OCI-M2 (cell line): ENCODE measurements around the gene DDX60.
"Not testable (repeated sequence)": the region's sequence is repeated elsewhere in the genome, so short reads cannot be mapped to it uniquely, and the experiment has no call there.

Source experiments
- DNase-seq: peaks from one replicate; lab custom pipeline; 2025; ENCODE audit not compliant: unreplicated experiment; lab: John Stamatoyannopoulos, UW

DDX60 gene

GRCh38 chr4:168213511-168213910 is 105.0 kb downstream of the DDX60 start:
- not testable (repeated sequence) for DNase-seq

GRCh38 chr4:168212656-168213055 is 105.9 kb downstream of the DDX60 start:
- DNase-seq: no peak

GRCh38 chr4:168208957-168209614 is 109.5 kb downstream of the DDX60 start:
- DNase-seq: no peak

DNA sequence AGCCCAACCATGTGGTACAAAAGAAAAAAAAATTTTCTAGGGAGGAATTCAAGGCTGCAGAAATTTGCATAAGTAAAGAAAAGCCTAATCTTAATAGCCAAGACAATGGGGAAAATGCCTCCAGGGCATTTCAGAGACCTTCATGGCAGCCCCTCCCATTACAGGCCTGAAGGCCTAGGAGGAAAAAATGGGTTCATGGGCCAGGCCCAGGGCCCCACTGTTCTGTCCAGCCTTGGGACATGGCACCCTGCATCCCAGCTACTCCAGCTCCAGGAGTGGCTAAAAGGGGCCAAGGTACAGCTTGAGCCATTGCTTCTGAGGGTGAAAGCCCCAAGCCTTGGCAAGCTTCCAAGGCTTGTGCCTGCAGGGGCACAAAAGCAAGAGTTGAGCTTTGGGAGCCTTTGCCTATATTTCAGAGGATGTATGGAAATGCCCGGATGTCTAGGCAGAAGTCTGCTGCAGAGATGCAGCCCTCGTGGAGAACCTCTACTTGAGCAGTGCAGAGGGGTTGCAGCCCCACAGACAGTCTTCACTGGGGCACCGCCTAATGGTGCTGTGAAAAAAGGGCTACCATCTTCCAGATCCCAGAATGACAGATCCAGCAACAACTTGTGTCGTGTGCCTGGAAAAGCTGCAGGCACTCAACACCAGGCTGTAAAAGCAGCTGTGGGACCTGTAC is 115.2 kb downstream of the DDX60 start:
- DNase-seq: no peak

- DNase-seq: no peak
Observed at GRCh38 chr4:168200685-168201084, 117.9 kb downstream of the DDX60 start.

GRCh38 chr4:168199260-168199957 is 119.1 kb downstream of the DDX60 start:
- no peak for DNase-seq

GRCh38 chr4:168197926-168198325 is 120.6 kb downstream of the DDX60 start:
- no peak for DNase-seq

GRCh38 chr4:168188754-168189153 is 129.8 kb downstream of the DDX60 start:
- DNase-seq: no peak

DNA sequence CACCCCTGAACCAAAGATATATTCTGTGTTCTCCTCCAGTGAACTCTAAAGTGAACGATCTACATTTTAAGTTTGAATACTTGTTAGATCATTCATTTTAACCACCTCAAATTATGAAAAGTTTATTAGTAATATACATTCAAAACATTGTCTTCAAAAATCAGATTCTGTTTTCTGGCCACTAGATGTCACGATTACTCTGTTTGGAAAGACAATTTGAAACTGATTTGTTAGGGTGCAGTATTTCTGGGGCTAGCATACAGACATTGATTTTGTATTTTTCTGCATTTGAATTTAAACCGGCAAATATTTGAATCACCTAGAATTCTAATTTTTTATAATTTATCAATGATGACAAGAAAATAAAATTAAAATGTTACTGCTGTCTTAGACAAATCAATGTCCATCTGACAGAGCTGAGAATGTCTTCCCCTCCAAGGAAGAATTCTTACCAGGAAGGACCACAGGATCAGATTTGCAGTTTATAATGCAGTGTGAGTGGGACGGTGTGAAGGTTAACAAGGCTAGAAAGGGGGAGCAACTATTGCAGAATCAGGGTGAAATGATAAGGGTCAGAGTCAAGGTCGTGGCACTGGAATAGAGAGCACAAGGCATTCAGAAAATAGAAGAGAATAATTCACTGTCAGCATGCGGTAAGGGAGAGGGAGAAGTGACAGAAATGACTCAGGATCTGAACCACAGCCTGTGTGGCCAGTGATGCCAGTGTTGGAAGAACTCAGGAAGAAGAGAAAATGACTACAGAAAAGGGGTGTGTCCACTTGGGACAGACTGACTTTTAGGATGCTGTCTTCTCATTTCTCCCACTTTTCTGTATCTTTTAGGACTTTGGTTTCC is 134.6 kb downstream of the DDX60 start:
- DNase-seq: no peak

DNA sequence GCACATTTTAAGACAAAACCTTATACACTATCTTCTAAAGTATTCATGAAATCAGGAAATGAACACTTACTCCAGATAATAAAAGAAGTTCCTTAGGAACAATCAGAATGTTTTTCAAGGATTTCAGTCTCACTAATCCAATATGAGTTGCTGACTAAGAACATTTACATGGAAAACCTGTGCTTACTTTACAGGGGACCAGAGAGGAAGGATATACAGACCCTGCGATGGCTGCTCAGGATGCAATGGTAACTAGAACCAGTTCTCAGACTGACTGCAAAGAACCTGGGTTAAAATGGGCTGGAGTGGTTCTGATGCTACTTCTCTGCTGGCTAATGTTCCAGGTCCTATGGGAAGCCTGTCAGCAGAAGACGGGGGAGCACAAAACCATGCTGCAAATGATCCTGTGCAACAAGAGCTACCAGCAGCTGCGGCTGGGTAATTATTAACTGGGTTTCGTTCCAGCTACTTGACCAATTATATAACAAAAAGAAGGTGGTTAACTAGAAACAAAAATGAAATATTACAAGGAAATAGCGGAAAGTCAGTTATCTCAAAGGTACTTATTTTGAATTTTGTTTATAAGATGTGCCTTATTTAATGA is 140.9 kb downstream of the DDX60 start:
- DNase-seq: no peak

DNA sequence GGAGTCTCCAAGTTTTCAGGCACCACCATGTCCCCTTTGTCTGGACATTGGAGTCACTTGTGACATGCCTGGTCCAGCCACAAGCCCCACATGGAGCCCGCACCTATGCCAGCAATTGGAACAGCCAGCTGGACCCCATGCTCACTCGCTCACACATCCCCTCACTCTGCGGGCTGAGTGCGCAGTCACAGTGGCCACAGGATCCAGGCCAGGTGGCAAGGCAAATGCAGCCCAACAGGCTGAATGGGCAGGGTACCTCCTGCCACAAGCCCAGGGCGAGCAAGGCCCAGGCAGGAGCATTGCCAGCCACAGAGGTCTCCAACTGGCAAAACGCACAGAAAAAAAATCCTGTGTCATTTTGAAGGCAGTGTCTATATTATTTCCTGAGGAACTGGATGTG is 144.2 kb downstream of the DDX60 start:
- no peak for DNase-seq

- no peak for DNase-seq
Observed at GRCh38 chr4:168167714-168168284, 150.8 kb downstream of the DDX60 start.
